ENCODE measurements around the gene NDOR1. TPM values are rescaled to one million over a fixed set of nuclear protein-coding genes. Genes with fewer than 3 reads are reported as not detected.

The NDOR1 gene
- total RNA-seq, 1 donor from 2014 or later: 22.4 TPM

DNA sequence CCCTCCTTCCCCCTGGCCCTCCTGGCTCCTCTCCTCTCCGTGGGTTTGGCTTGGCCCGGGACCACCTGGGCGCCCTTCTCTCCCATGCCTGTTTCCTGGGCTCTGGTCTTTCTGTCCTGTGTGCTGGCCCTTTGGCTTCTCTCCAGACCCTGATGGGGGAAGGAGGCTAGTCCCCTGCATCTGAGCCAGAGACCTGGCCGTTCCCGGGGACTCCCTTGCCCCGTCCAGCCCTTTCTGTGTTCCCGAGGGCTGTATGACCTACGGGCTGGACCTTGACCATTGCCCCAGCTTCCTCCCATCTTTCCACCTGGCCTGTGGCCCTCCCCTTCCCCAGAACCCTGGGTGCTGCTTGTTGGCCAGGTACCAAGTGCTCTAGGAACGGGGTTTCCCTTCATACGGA lies 58.0 kb downstream of the NDOR1 start:
- H3K4me1 Mint-ChIP-seq: no peaks in the 10 kb centered on the region

DNA sequence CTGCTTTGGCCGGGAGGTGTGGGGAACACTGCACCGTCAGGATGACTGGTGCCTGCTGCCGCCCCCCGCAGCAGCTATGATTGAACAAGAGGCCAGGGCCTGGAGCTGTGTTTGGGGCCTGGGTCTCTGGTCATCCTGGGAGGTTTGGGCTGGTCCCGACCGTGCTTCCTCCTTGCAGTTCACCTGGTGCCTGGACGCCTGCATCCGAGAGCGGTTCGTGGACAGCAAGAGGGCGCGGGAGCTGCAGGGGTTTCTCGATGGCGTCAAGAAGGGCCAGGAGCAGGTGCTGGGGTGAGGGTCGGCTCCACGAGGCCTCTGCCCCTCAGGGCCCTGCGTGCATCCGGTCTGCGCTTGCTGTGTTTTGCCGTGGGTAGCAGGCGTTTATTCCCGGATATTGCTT lies 58.6 kb downstream of the NDOR1 start:
- H3K4me3 Mint-ChIP-seq: no peak overlapping the region
- H3K4me1 Mint-ChIP-seq: no peaks in the 10 kb centered on the region

More for the DNA sequence above, 58.0 kb downstream of the NDOR1 start:
- H3K36me3 Mint-ChIP-seq: peaks cover 8% of the 10 kb centered on the region
- H3K4me3 Mint-ChIP-seq: no peak overlapping the region
- H3K27me3 Mint-ChIP-seq (ENCODE audit: low read depth): no peaks in the 10 kb centered on the region
- TF ChIP-seq, protein P1, sequence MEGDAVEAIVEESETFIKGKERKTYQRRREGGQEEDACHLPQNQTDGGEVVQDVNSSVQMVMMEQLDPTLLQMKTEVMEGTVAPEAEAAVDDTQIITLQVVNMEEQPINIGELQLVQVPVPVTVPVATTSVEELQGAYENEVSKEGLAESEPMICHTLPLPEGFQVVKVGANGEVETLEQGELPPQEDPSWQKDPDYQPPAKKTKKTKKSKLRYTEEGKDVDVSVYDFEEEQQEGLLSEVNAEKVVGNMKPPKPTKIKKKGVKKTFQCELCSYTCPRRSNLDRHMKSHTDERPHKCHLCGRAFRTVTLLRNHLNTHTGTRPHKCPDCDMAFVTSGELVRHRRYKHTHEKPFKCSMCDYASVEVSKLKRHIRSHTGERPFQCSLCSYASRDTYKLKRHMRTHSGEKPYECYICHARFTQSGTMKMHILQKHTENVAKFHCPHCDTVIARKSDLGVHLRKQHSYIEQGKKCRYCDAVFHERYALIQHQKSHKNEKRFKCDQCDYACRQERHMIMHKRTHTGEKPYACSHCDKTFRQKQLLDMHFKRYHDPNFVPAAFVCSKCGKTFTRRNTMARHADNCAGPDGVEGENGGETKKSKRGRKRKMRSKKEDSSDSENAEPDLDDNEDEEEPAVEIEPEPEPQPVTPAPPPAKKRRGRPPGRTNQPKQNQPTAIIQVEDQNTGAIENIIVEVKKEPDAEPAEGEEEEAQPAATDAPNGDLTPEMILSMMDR (IDR thresholded peaks at IDR 0.05; ENCODE audit: unreplicated experiment): no peak
- H3K27ac Mint-ChIP-seq: no peak overlapping the region
- no peaks in the 10 kb centered on the region for H3K9me3 Mint-ChIP-seq
- DNase-seq (ENCODE audit: low spot score in 2 of 2, unreplicated experiment in 2 of 2): no peak

DNA sequence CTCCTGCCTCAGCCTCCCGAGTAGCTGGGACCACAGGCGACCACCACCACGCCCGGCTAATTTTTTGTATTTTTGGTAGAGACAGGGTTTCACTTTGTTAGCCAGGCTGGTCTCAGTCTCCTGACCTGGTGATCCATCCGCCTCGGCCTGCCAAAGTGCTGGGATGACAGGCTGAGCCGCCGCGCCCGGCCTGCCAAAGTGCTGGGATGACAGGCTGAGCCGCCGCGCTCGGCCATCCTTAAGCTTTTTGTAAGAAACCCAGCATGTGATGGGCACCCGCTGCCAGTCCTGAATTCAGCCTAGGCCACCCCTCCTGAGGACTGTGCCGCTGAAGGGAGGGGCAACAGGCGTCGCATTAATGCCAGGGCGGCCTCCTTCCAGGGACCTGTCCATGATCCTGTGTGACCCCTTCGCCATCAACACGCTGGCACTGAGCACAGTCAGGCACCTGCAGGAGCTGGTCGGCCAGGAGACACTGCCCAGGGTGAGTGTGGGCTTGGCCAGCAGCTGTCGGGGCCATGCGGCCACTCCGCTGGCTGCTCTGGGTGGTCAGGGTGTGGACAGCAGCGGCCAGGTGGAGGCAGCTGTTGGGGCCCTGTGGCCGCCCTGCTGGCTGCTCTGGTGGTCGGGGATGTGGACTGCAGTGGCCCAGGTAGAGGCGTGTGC lies 60.1 kb downstream of the NDOR1 start:
- H3K4me3 Mint-ChIP-seq: no peak overlapping the region
- TF ChIP-seq, protein P1 (IDR thresholded peaks at IDR 0.05; ENCODE audit: unreplicated experiment): no peak
- no peaks in the 10 kb centered on the region for H3K27me3 Mint-ChIP-seq (ENCODE audit: low read depth)
- no peaks in the 10 kb centered on the region for H3K9me3 Mint-ChIP-seq
- H3K4me1 Mint-ChIP-seq: no peaks in the 10 kb centered on the region
- H3K27ac Mint-ChIP-seq: no peak overlapping the region
- H3K36me3 Mint-ChIP-seq: peaks cover 17% of the 10 kb centered on the region
- DNase-seq (ENCODE audit: low spot score in 2 of 2, unreplicated experiment in 2 of 2): no peak

More for the DNA sequence above, 58.6 kb downstream of the NDOR1 start:
- Mint-ChIP-seq H3K27me3 (ENCODE audit: low read depth) (no peaks in the 10 kb centered on the region), H3K9me3 (no peaks in the 10 kb centered on the region), H3K27ac (no peak overlapping the region), H3K36me3 (peaks cover 10% of the 10 kb centered on the region)
- TF ChIP-seq, protein P1 (IDR thresholded peaks at IDR 0.05; ENCODE audit: unreplicated experiment): no peak
- no peak for DNase-seq (ENCODE audit: low spot score in 2 of 2, unreplicated experiment in 2 of 2)

DNA sequence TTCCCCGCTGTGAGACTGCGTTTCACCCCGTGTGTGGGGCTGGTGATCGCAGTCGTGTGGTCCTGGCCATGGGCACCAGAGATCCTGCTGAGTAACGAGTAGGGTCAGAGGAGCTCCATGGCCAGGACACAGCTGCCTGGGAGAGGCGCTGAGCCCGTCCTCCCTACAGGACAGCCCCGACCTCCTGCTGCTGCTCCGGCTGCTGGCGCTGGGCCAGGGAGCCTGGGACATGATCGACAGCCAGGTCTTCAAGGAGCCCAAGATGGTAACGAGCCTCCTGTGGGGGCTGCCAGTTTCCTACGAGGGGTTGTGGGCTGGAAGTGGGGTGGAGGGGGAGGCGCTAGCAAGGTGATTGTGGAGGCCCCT lies 60.6 kb downstream of the NDOR1 start:
- no peak overlapping the region for H3K4me3 Mint-ChIP-seq
- peaks cover 17% of the 10 kb centered on the region for H3K36me3 Mint-ChIP-seq
- TF ChIP-seq, protein P1 (IDR thresholded peaks at IDR 0.05; ENCODE audit: unreplicated experiment): no peak
- H3K27ac Mint-ChIP-seq: no peak overlapping the region
- no peak for DNase-seq (ENCODE audit: low spot score in 2 of 2, unreplicated experiment in 2 of 2)
- H3K9me3 Mint-ChIP-seq: no peaks in the 10 kb centered on the region
- H3K27me3 Mint-ChIP-seq (ENCODE audit: low read depth): no peaks in the 10 kb centered on the region
- no peaks in the 10 kb centered on the region for H3K4me1 Mint-ChIP-seq

Small RNAs within 50 kb of the gene (microRNA-seq; reads per million reads assigned to microRNA genes)
- not detected for gene MIR3621

Other genes starting within 250 kb of the NDOR1 start
- gene PTGDS, start 228.2 kb upstream of the NDOR1 start, total RNA-seq: 52.6 to 58.0 TPM (median 53.5 TPM) in 3 replicates
- 4.7 to 5.7 TPM (median 5.5 TPM) in 3 replicates for gene LCNL1, start 222.7 kb upstream of the NDOR1 start, total RNA-seq
- 51.1 to 58.3 TPM (median 53.1 TPM) in 3 replicates for gene PAXX, start 213.3 kb upstream of the NDOR1 start, total RNA-seq
- gene CLIC3, start 209.1 kb upstream of the NDOR1 start, total RNA-seq: 1.5 to 2.9 TPM (median 1.7 TPM) in 3 replicates
- gene ABCA2, start 177.5 kb upstream of the NDOR1 start, total RNA-seq: 57.7 to 59.3 TPM (median 58.7 TPM) in 3 replicates
- gene FUT7, start 173.6 kb upstream of the NDOR1 start, total RNA-seq: 0.09 to 0.13 TPM in 2 of 3 replicates, not detected in the other
- gene NPDC1, start 159.5 kb upstream of the NDOR1 start, total RNA-seq: 75.8 to 84.0 TPM (median 77.9 TPM) in 3 replicates
- gene ENTPD2, start 151.6 kb upstream of the NDOR1 start, total RNA-seq: 4.8 to 6.3 TPM (median 5.2 TPM) in 3 replicates
- gene SAPCD2, start 135.1 kb upstream of the NDOR1 start, total RNA-seq: 5.7 to 6.2 TPM (median 5.9 TPM) in 3 replicates
- 4.6 to 5.7 TPM (median 5.5 TPM) in 3 replicates for gene UAP1L1, start 128.2 kb upstream of the NDOR1 start, total RNA-seq
- 61.1 to 65.1 TPM (median 61.2 TPM) in 3 replicates for gene MAN1B1, start 118.7 kb upstream of the NDOR1 start, total RNA-seq
- gene DPP7, start 91.0 kb upstream of the NDOR1 start, total RNA-seq: 149 to 159 TPM (median 157 TPM) in 3 replicates
- gene GRIN1, start 66.5 kb upstream of the NDOR1 start, total RNA-seq: 0.58 to 0.99 TPM (median 0.64 TPM) in 3 replicates
- gene LRRC26, start 35.6 kb upstream of the NDOR1 start, total RNA-seq: not detected in 3 replicates
- not detected in 3 replicates for gene TMEM210, start 33.6 kb upstream of the NDOR1 start, total RNA-seq
- 86.1 to 89.3 TPM (median 87.1 TPM) in 3 replicates for gene ANAPC2, start 17.1 kb upstream of the NDOR1 start, total RNA-seq
- gene SSNA1, start 17.0 kb upstream of the NDOR1 start, total RNA-seq: 40.9 to 43.8 TPM (median 42.8 TPM) in 3 replicates
- 16.7 to 18.5 TPM (median 17.6 TPM) in 3 replicates for gene TPRN, start 5.0 kb upstream of the NDOR1 start, total RNA-seq
- 32.7 to 35.5 TPM (median 33.0 TPM) in 3 replicates for gene TMEM203, start 52 bp upstream of the NDOR1 start, total RNA-seq
- 13.6 to 16.0 TPM (median 13.9 TPM) in 3 replicates for gene RNF208, start 16.5 kb downstream of the NDOR1 start, total RNA-seq
- 1.5 to 1.9 TPM (median 1.7 TPM) in 3 replicates for gene CYSRT1, start 19.5 kb downstream of the NDOR1 start, total RNA-seq
- gene RNF224, start 21.8 kb downstream of the NDOR1 start, total RNA-seq: 0.16 to 0.41 TPM (median 0.29 TPM) in 3 replicates
- 0.23 to 0.27 TPM in 2 of 3 replicates, not detected in the other for gene SLC34A3, start 25.2 kb downstream of the NDOR1 start, total RNA-seq
- gene TUBB4B, start 35.6 kb downstream of the NDOR1 start, total RNA-seq: 146 to 152 TPM (median 148 TPM) in 3 replicates
- 0.18 to 0.29 TPM in 2 of 3 replicates, not detected in the other for gene STPG3, start 45.6 kb downstream of the NDOR1 start, total RNA-seq
- 51.6 to 54.8 TPM (median 53.3 TPM) in 3 replicates for gene NELFB, start 49.6 kb downstream of the NDOR1 start, total RNA-seq
- gene TOR4A, start 72.0 kb downstream of the NDOR1 start, total RNA-seq: 5.7 to 6.5 TPM (median 6.5 TPM) in 3 replicates
- gene NRARP, start 96.6 kb downstream of the NDOR1 start, total RNA-seq: 7.4 to 9.6 TPM (median 9.2 TPM) in 3 replicates
- 37.2 to 38.2 TPM (median 37.3 TPM) in 3 replicates for gene EXD3, start 217.5 kb downstream of the NDOR1 start, total RNA-seq
- gene NOXA1, start 217.7 kb downstream of the NDOR1 start, total RNA-seq: 19.9 to 22.1 TPM (median 21.4 TPM) in 3 replicates
- 1.4 to 1.7 TPM (median 1.6 TPM) in 3 replicates for gene ENTPD8, start 235.7 kb downstream of the NDOR1 start, total RNA-seq